Lower leg skin (tissue), 3 donors: ENCODE data around the gene MSI1.

ENCODE experiments used
- CTCF ChIP-seq, 3 donors: fragments of 450-650 bp; IDR thresholded peaks; one replicate each; pipeline ENCODE4 v1.5.1; 2016; ENCODE audit warnings: antibody characterized with exemption in 3 of 3, mild to moderate bottlenecking in 3 of 3, moderate library complexity in 2 of 3
- POLR2A ChIP-seq, 2 donors: fragments of 450-650 bp; IDR thresholded peaks; one replicate each; pipeline ENCODE4 v1.6.1; 2016 to 2017; ENCODE audit warnings: antibody characterized with exemption in 2 of 2, mild to moderate bottlenecking in 1 of 2, moderate library complexity in 1 of 2

DNA sequence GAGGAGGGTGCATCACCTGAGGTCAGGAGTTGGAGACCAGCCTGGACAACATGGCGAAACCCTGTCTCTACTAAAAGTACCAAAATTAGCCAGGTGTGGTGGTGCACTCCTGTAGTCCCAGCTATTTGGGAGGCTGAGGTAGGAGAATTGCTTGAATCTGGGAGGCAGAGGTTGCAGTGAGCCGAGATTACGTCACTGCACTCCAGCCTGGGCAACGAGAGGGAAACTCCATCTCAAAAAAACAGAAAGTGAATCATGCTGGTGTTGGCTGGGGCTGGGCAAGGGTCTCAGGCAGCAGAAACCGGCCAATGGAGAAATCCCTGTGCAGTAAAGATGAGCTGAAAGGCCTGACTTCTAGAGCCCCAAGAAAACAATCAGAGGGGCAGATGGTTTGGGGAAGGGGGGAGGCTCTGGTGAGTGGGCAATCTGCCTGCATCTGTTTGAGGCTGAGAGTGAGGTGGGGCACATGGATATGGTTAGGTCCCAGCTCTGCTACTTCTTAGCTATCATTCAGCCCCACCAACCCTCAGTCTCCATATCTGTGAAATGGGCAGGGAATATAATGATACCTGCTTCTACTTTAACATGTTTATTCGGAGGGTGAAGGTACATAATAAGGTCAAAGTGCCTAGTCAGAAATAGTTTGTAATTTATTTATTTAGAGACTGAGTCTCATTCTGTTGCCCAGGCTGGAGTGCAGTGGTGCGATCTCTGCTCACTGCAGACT is 47.7 kb upstream of the MSI1 start:
- TF ChIP-seq CTCF (IDR thresholded peaks at IDR 0.05): no peak
- TF ChIP-seq POLR2A (IDR thresholded peaks at IDR 0.05): no peak
